K562 (cell line): Measurements from ENCODE around the gene ASPG. TPM values are rescaled to one million over a fixed set of nuclear protein-coding genes. Genes with fewer than 3 reads are reported as not detected.

Experiments used
- STAT5A ChIP-seq: IDR thresholded peaks from 2 replicates; pipeline ENCODE4 v1.6.1; 2012; ENCODE audit warnings: low read length, inconsistent platforms, borderline replicate concordance
- ZNF778 ChIP-seq: fragments of 450-650 bp; formaldehyde crosslinking; IDR thresholded peaks from 2 replicates; pipeline ENCODE4 v1.4.0; 2020; ENCODE audit warnings: mild to moderate bottlenecking, moderate library complexity
- polyA plus RNA-seq, 8 experiments: library from polyadenylated mRNA; depleted of rRNA in 4 of 8; stranded (reverse) in 5 of 8; unstranded in 3 of 8; fragments of >200 nt; fragmentation: Nextera tagmentation in 2 of 8; fragmentation: Illumina TruSeq in 1 of 8; extraction: Ambion mirVana in 2 of 8; extraction: Trizol in 1 of 8; gene quantifications; 2 replicates each; pipeline versions ENCODE4 v1.2.1 to v1.2.3, GENCODE V29; 2011 to 2014; ENCODE audit warnings: inconsistent platforms in 1 of 8, missing spikeins in 1 of 8
- total RNA-seq, 7 experiments: library from RNA; depleted of rRNA in 6 of 7; stranded (reverse); fragments of >200 nt in 6 of 7; fragmentation: Illumina TruSeq in 2 of 7; extraction: Trizol in 2 of 7; gene quantifications; 2 replicates each; pipeline versions ENCODE4 v1.2.1 to v1.2.3, GENCODE V29; 2011 to 2021; ENCODE audit warnings: low replicate concordance in 1 of 7
- TF ChIP-seq, protein P1 (sequence below): sonication (generic); formaldehyde crosslinking; IDR thresholded peaks from 2 replicates; pipeline ENCODE4 v1.9.0; 2022; ENCODE audit warnings: mild to moderate bottlenecking, missing genetic modification reagents
- TF ChIP-seq, protein P2 (sequence below): sonication (generic); formaldehyde crosslinking; IDR thresholded peaks from 2 replicates; pipeline ENCODE4 v1.8.1; 2023; ENCODE audit warnings: mild to moderate bottlenecking, missing genetic modification reagents
- TF ChIP-seq, protein P3 (sequence below): sonication (generic); formaldehyde crosslinking; IDR thresholded peaks from 2 replicates; pipeline ENCODE4 v1.8.1; 2023; ENCODE audit warnings: mild to moderate bottlenecking, missing genetic modification reagents

The ASPG gene
- total and polyA plus RNA-seq, 9 of the 15 experiments (the other 6 are each of a cell fraction or from before 2014, with no cell fraction given): 0.18 TPM; not detected in 8

DNA sequence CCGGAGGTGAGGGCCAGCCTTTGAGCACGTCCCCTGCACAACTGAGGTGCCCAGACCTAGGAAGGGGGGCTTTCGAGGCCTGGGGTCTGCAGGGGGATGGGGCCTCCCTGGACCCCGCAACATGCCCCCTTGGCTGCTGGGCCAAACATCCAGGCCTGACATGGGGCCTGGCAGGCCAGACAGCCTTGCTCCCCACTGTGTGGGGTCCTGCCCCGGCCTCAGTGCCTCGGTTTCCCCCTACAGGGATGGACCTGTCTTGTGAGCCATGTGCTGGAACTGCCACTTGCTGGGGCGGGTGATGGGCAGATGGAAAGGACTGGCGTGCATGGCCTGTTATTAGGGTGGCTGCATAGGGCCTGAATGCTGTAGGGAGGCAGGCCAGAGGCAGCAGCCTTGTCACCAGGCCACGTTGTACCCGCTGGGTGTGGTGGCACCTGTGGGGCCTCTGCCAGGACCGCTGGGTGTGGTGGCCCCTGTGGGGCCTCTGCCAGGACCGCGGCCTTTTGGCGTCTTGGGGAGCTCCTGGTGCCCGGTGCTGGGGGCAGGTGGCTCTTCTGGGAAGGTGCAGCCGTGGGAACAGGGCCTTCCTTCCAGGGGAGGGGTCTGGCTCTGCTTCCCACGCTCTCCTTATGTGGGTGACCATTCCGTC is 20.4 kb downstream of the ASPG start (continued):
- TF ChIP-seq, protein P1, sequence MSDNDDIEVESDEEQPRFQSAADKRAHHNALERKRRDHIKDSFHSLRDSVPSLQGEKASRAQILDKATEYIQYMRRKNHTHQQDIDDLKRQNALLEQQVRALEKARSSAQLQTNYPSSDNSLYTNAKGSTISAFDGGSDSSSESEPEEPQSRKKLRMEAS (CRISPR knock-in tag): no peak
- TF ChIP-seq ZNF778 (no peak), STAT5A (no peak)
- TF ChIP-seq, protein P2, sequence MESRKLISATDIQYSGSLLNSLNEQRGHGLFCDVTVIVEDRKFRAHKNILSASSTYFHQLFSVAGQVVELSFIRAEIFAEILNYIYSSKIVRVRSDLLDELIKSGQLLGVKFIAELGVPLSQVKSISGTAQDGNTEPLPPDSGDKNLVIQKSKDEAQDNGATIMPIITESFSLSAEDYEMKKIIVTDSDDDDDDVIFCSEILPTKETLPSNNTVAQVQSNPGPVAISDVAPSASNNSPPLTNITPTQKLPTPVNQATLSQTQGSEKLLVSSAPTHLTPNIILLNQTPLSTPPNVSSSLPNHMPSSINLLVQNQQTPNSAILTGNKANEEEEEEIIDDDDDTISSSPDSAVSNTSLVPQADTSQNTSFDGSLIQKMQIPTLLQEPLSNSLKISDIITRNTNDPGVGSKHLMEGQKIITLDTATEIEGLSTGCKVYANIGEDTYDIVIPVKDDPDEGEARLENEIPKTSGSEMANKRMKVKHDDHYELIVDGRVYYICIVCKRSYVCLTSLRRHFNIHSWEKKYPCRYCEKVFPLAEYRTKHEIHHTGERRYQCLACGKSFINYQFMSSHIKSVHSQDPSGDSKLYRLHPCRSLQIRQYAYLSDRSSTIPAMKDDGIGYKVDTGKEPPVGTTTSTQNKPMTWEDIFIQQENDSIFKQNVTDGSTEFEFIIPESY: no peak
- TF ChIP-seq, protein P3, sequence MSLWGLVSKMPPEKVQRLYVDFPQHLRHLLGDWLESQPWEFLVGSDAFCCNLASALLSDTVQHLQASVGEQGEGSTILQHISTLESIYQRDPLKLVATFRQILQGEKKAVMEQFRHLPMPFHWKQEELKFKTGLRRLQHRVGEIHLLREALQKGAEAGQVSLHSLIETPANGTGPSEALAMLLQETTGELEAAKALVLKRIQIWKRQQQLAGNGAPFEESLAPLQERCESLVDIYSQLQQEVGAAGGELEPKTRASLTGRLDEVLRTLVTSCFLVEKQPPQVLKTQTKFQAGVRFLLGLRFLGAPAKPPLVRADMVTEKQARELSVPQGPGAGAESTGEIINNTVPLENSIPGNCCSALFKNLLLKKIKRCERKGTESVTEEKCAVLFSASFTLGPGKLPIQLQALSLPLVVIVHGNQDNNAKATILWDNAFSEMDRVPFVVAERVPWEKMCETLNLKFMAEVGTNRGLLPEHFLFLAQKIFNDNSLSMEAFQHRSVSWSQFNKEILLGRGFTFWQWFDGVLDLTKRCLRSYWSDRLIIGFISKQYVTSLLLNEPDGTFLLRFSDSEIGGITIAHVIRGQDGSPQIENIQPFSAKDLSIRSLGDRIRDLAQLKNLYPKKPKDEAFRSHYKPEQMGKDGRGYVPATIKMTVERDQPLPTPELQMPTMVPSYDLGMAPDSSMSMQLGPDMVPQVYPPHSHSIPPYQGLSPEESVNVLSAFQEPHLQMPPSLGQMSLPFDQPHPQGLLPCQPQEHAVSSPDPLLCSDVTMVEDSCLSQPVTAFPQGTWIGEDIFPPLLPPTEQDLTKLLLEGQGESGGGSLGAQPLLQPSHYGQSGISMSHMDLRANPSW (CRISPR knock-in tag): no peak
